ENCODE data around the gene POU2F3.
"Not testable (repeated sequence)": the region's sequence is repeated elsewhere in the genome, so short reads cannot be mapped to it uniquely, and the experiment has no call there.

The POU2F3 gene

GRCh38 chr11:120256178-120256577, 16.2 kb downstream of the POU2F3 start:
- no peak for DNase-seq

- no peak for DNase-seq
Measured at GRCh38 chr11:120256779-120257178, 16.8 kb downstream of the POU2F3 start.

- no peak for DNase-seq
Measured at GRCh38 chr11:120257346-120257745, 17.4 kb downstream of the POU2F3 start.

DNA sequence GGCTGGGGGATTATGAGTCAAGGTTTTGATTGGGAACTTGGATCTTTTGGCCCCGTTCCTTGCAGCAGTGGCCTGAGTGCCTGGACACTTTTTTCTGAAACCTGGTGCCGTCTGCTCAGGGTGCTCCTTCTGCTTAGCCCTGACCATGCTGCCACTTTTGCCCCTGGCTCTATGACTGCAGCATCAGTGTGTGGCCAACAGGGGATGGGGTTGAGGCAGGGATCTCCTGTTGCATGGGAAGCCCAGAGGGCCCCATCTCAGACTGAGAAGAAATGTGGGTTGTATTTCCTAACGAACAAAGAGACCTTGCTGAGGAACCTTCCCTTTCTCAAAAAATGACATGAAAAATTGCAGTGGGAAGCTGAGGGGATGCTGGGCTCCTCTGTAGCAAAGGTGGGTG, 18.7 kb downstream of the POU2F3 start:
- DNase-seq: no peak

DNA sequence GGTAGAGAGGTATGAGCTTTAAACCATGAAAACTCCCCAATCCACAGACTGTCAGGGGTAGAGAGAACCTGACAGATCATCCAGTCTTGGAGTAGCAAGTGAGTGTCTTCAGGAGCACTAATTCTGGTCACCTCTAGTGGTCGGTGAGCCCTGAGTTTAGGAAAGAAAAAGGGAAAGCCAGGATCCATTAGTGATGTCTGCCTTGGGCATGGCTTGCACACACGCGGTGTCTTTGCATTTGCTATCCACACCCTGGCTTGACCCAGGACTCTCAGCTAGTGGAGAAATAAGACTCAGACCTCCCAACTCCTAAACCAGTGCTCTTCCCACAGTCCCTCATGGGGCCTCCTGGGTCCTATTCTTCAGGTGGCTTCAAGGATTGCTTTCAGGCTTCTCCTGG, 19.3 kb downstream of the POU2F3 start:
- DNase-seq: no peak

GRCh38 chr11:120259988-120260565, 20.1 kb downstream of the POU2F3 start:
- no peak for DNase-seq

DNA sequence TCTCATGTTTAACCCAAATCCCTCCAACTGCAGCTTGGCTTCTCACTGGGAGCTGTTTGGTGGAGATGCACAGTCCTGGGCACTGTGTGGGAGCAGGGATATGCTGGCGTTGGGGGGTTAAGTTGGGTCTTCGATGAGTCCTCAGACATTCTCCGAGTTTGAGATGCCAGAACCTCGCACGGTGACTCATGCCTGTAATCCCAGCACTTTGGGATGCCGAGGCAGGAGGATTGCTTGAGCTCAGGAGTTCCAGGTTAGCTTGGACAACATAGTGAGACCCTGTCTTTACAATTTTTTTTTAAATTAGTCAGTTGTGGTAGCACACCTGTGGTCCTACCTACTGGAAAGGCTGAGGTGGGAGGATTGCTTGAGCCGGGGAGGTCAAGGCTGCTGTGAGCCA, 20.7 kb downstream of the POU2F3 start:
- DNase-seq: no peak

DNA sequence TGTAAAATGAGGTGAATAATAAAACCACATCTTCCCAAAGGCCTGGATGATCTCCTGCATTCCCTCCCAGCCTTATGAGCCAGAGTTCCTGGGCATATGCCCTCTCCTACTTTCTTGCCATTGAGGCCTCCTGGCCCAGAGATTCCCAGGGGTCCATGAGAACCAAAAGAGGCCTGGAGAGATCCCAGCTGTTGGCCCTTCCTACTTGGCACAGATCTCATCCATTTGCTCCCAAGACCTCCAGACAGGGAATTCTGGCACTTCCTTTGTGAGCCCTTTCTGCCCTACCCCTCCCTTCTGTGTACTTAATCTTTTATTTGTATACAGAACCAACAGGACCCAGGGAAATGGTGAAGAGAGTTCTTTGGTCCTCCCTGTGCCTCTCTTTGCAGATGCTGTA, 21.4 kb downstream of the POU2F3 start:
- no peak for DNase-seq

DNA sequence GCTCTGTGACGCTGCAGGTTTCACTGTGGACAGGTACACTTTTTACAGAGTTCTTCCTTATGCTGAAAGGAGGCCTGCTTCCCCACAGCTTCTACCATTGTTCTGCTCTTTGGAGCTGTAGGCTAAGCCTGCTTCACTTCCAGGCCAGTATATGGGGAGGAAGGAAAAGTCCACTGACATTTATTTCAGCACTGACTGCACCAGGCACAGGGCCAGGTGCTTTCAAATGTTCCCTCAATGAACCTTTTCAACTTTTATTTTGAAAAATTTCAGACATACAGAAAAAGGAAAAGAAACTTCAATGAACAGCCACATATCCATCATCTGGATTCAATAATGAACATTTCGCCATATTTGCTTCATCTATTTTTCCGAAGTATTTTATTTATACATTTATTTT, 22.0 kb downstream of the POU2F3 start:
- no peak for DNase-seq

DNA sequence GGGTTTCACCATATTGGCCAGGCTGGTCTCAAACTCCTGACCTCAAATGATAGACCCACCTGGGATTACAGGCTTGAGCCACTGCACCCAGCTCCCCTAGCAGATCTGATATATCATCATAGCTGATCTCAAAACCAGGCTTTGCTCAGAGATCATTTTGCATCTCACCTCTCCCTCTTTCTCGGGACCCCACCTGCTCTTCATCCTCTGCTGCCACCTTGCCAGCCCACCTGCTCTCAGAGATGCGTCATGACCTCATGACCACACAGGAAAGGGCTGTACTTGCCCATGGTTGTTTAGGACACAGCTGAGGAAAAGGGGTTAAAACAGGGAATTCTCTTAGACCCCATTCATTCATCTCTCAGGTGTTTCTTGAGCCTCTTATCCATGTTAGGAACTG, 27.4 kb downstream of the POU2F3 start:
- no peak for DNase-seq

DNA sequence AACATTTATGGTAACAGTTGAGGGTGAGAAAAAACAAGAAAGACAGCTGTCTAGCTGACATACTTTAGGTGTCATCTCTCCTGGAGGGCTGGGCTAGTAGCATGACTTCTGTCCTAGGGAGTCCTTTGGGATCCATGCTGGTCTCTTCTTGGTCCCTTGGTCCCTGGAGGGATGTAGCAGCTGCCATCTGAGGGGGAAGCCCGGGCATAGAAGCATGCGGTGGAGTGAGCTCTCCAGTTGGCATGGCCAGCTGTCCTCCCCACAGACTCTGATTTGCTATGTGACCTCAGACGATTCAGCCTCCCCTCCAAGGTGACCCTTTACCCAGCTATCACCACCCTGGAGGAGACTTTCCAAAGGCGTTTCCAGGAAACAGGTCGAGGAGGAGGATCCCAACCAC, 28.7 kb downstream of the POU2F3 start:
- DNase-seq: no peak

- no peak for DNase-seq
Measured at GRCh38 chr11:120270386-120270785, 30.4 kb downstream of the POU2F3 start.

DNA sequence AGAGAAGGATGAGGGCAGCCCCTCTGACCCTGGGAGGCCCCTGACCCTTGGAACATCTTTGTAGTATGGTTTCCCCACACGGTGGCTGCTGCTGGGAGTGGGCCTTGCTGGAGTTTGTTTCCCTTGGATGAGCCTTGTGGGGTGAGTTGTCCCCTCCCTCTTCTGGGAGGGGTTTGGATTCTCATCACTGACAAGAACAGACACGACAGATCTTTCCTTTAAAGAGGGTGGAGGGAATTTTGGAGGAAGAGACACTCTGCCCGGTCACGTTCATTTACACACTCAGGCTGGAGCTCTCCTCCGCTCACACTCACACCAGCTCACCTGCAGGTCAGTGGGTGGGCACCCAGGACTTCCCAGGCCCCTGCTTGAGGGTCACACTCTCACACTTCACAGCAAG, 31.7 kb downstream of the POU2F3 start:
- DNase-seq: no peak

DNA sequence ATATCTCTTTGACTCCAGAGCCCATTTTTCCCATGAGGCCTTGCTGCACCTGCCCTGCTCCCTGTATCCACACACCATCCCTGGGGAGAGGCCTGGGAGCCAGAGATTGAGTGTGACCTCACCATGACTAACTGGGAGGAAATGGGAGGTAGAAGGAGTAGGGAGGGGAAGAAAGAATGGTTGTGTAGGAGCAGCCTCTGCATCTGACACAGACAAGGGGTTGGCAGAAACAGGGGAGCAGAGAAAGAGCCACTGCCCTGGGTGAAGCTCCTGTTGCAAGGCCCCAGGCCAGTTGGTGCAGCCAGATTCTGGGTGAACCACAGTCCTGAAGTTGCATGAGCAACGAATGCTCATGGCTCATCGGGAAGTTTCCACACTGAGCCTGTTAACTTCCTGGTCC, 32.4 kb downstream of the POU2F3 start:
- DNase-seq: no peak

GRCh38 chr11:120273432-120273831, 33.5 kb downstream of the POU2F3 start:
- DNase-seq: no peak

GRCh38 chr11:120273956-120274355, 34.0 kb downstream of the POU2F3 start:
- DNase-seq: not testable (repeated sequence)

DNA sequence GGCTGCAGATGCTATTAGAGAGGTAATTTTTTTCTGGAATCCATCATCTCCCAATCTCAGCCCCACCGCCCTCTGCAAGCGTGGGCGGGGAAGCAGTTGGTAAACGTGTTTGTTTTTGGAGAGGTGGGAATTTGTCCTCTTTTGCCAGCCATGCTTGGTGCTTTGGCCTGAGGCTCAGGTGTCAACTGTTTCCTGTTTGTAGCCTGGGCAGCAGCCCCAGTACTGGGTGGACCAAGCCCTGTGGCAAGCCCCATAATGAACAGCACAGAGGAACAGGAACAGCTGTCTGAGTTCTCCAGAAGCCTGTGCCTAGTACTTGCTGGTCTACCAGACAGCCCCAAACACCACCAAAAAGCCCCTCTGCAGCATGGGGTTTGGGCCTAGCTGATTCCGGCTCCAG, 39.6 kb downstream of the POU2F3 start:
- no peak for DNase-seq

DNA sequence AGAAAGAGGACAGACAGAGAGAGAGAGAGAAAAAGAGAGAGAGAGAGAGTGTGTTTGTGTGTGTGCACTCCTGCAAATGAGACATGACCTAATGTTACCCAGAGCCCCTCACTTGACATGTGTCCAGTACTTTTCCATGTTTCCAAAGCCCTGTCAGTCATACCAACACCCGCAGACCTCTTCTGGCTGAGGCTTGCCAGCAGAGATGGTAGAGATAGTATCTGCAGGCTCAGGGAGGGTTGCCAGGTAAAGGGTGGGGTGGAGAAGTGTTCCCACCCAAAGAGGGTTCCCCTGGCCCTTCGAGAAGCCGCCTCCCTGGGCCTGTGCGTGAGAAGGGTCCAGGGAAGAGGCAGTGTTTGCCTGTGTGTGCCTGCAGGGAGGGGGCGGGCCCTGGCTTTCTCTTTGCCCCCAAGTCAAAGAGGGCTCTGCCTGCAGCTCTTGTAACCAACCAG, 40.7 kb downstream of the POU2F3 start:
- no peak for DNase-seq

DNA sequence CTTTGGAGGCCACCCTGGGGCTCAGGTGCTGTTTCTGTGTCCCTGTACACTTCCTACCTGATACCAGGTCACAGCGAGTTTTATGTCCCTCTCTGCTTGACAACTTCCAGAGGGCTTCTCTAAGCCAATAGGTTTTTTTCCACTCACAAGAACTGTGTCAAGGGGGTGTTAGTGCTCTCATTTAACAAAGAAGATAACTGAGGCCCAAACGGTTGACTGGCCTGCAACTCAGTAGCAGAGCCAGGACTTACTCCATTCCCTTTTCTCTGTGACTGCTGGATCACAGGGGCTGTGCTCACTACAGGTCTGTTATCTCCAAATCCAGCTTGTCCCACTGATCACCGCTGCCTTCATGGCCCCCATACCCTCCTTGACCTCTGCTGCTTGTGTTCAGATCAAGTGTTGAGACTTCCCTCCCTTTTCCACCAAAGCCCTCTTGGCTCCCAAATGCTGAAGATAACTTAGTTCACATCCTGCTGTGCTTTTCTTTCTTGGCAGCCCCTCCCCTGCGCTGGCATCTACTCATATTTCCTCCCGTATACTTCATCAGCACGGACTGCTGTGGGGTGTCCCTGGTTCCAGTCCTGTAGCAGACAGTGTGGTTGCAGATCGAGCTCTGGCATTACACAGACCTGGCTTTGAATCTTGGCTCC, 41.3 kb downstream of the POU2F3 start:
- DNase-seq: no peak

DNA sequence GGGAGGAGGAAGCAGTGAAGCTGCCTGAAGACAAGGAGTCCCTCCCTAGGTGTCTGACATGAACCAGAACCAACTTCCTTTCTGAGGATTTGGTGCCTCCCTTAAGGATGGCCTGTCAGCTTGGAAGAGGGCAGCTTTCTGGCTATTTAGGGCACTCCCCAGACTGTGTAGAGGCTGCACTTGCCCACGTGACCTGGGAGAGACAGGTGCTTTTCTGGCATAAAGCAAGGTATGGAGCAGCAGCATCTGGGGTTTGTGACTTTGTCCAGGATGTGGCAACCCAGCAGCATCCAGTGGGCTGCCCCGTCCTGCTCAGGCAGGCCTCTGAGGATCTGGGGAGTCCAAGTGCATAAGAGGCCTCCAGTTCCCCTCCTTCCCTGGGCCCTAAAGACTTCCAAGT, 43.2 kb downstream of the POU2F3 start:
- DNase-seq: no peak

GRCh38 chr11:120284272-120284671, 44.3 kb downstream of the POU2F3 start:
- DNase-seq: no peak

- DNase-seq: no peak
Measured at GRCh38 chr11:120285256-120285655, 45.3 kb downstream of the POU2F3 start.

- DNase-seq: no peak
Measured at GRCh38 chr11:120288021-120288420, 48.1 kb downstream of the POU2F3 start.

GRCh38 chr11:120289426-120289825, 49.5 kb downstream of the POU2F3 start:
- no peak for DNase-seq

DNA sequence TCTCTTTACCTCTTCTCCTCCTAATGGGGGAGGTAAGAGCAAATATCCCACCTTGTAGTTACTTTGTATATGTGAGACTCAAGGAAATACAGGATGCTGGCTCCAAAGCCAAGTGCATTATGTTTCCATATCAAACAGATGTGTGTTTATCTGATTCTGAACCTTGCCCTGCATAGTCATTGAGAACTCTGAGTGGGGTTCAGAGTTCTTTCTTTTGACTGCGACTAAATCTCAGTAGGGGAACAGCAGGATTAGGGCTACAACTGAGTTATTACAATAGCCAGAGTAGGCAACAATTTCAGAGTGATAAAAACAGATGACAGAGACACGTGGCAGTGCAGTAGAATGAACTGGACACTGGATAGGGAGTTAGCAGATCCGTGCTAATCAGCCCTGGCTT, 51.0 kb downstream of the POU2F3 start:
- DNase-seq: no peak

Measured in NCI-H2029 treated with DMSO at 0.1 percent for 48 hours (cell line).